Endothelial cell of umbilical vein (primary cell): ENCODE measurements around the gene C19orf73. TPM values are rescaled to one million over a fixed set of nuclear protein-coding genes. Genes with fewer than 3 reads are reported as not detected.

Experiments
- BruUV-seq: library from RNA; stranded (reverse); fragments of 400-500 nt; replicated peaks from 2 replicates; lab custom pipeline; 2021; lab: Mats Ljungman, UMichigan
- CTCF ChIA-PET: fragments of 300-600, 350-600 bp; sonication (Branson Sonifier 250); formaldehyde crosslinking; loops from one replicate; lab custom pipeline; 2021; ENCODE audit warnings: antibody characterized with exemption, inconsistent platforms; lab: Charles Lee
- POLR2A ChIA-PET: fragments of 300-600, 350-600 bp; sonication (Branson Sonifier 250); formaldehyde crosslinking; loops from one replicate; lab custom pipeline; 2021; ENCODE audit warnings: antibody characterized with exemption, inconsistent platforms; lab: Charles Lee
- DNase-seq: peaks from one replicate; pipeline ENCODE4 v3.0.0-alpha.2; 2011; ENCODE audit warnings: low read depth, low spot score
- FAIRE-seq: peaks from 2 replicates; lab custom pipeline; 2011; peaks lifted over from hg19 to GRCh38; lab: Jason Lieb, UNC
- H2AFZ ChIP-seq: 2 replicates; pipeline ENCODE4 v1.6.0; 2012; ENCODE audit warnings: low read depth, low read length, control low read depth, inconsistent platforms
- H3K27ac ChIP-seq: 2 replicates; pipeline ENCODE4 v1.5.1; 2011; ENCODE audit warnings: low read depth, mild to moderate bottlenecking, control low read depth, low read length, moderate library complexity; ENCODE audit not compliant: insufficient read depth
- H3K27me3 ChIP-seq, 2 experiments: 2 replicates each; pipeline versions ENCODE4 v1.6.0 to v1.6.1; 2011; ENCODE audit warnings: low read length in 2 of 2, mixed read lengths in 1 of 2; ENCODE audit not compliant: control insufficient read depth in 2 of 2, insufficient read depth in 2 of 2
- H3K36me3 ChIP-seq, 2 experiments: 2 replicates in 1 of 2; 3 replicates in 1 of 2; pipeline ENCODE4 v1.5.1; 2011; ENCODE audit warnings: low read length in 2 of 2, mild to moderate bottlenecking in 1 of 2, moderate library complexity in 1 of 2; ENCODE audit not compliant: control insufficient read depth in 2 of 2, insufficient read depth in 2 of 2; ENCODE audit errors: extremely low read depth in 1 of 2
- H3K4me1 ChIP-seq: 3 replicates; pipeline ENCODE4 v1.5.1; 2011; ENCODE audit warnings: mild to moderate bottlenecking, low read length; ENCODE audit not compliant: control insufficient read depth, insufficient read depth; ENCODE audit errors: extremely low read depth
- H3K4me2 ChIP-seq: 2 replicates; pipeline ENCODE4 v1.6.1; 2011; ENCODE audit warnings: low read length, control low read depth, mixed read lengths; ENCODE audit not compliant: insufficient read depth
- H3K4me3 ChIP-seq, 3 experiments: fragments of 200-600 bp in 1 of 3; sonication (generic), shearing (Covaris generic) in 1 of 3; replicated peaks in 1 of 3; 2 replicates each; pipeline ENCODE4 v1.5.1; 2011 to 2016; ENCODE audit warnings: control low read depth in 3 of 3, low read length in 3 of 3, mild to moderate bottlenecking in 2 of 3, inconsistent platforms in 1 of 3, low read depth in 1 of 3, moderate library complexity in 1 of 3; ENCODE audit not compliant: insufficient read depth in 1 of 3
- H3K79me2 ChIP-seq: 2 replicates; pipeline ENCODE4 v1.6.0; 2012; ENCODE audit warnings: low read length, inconsistent platforms; ENCODE audit not compliant: control insufficient read depth, insufficient read depth
- H3K9ac ChIP-seq: replicated peaks from 2 replicates; pipeline ENCODE3; 2011; ENCODE audit warnings: low read length, control low read depth; ENCODE audit not compliant: insufficient read depth; ENCODE audit errors: extremely low read depth
- H3K9me1 ChIP-seq: replicated peaks from 3 replicates; pipeline ENCODE4 v1.6.0; 2011; ENCODE audit warnings: mild to moderate bottlenecking, low read length; ENCODE audit not compliant: control insufficient read depth, insufficient read depth; ENCODE audit errors: extremely low read depth
- H3K9me3 ChIP-seq: replicated peaks from 2 replicates; pipeline ENCODE4 v1.5.1; 2012; ENCODE audit warnings: low read length, inconsistent platforms; ENCODE audit not compliant: control insufficient read depth, insufficient read depth
- H4K20me1 ChIP-seq: replicated peaks from 2 replicates; pipeline ENCODE3; 2011; ENCODE audit warnings: mild to moderate bottlenecking, low read length; ENCODE audit not compliant: control insufficient read depth, insufficient read depth; ENCODE audit errors: extremely low read depth
- CTCF ChIP-seq, 2 donors: IDR thresholded peaks; 1 replicate in 1 of 2; 2 replicates in 1 of 2; pipeline ENCODE4 v1.5.1; 2011; ENCODE audit warnings: low read length in 2 of 2, mild to moderate bottlenecking in 2 of 2, moderate library complexity in 2 of 2, control low read depth in 1 of 2, inconsistent platforms in 1 of 2, low read depth in 1 of 2; ENCODE audit not compliant: insufficient read depth in 1 of 2; ENCODE audit errors: extremely low read depth in 1 of 2
- FOS ChIP-seq: IDR thresholded peaks from 2 replicates; pipeline ENCODE4 v1.6.1; 2011; ENCODE audit warnings: mild to moderate bottlenecking, low read length, moderate library complexity, borderline replicate concordance; ENCODE audit not compliant: insufficient read depth
- GATA2 ChIP-seq: IDR thresholded peaks from 2 replicates; pipeline ENCODE4 v1.7.0; 2011; ENCODE audit warnings: low read depth, mild to moderate bottlenecking, moderate library complexity, mixed read lengths, low read length; ENCODE audit not compliant: insufficient read length, insufficient read depth
- POLR2A ChIP-seq: IDR thresholded peaks from 2 replicates; pipeline ENCODE4 v1.6.1; 2012; ENCODE audit warnings: low read depth, mild to moderate bottlenecking, control low read depth, low read length
- POLR2AphosphoS5 ChIP-seq: IDR thresholded peaks from 2 replicates; pipeline ENCODE4 v1.6.1; 2012; ENCODE audit warnings: low read depth, mild to moderate bottlenecking, control low read depth, low read length, moderate library complexity; ENCODE audit not compliant: insufficient read depth
- dilution Hi-C: fragments of 300-500 bp; cut with MboI; formaldehyde crosslinking; loops from one replicate; pipeline ENCODE4 v1.15.0; 2019; ENCODE audit warnings: low sequenced_read_pairs; ENCODE audit not compliant: extremely low pct_ligation_motif_present
- intact Hi-C: fragments of 100-400 bp; cut with micrococcal nuclease; formaldehyde crosslinking; loops from one replicate; pipeline ENCODE4 v1.10.0; 2022
- polyA plus RNA-seq, 4 experiments: library from polyadenylated mRNA; depleted of rRNA in 3 of 4; stranded (reverse) in 3 of 4; unstranded in 1 of 4; fragments of >200 nt; gene quantifications; 2 replicates each; pipeline versions ENCODE4 v1.2.1 to v1.2.3, GENCODE V29; 2011 to 2012; ENCODE audit warnings: missing spikeins in 1 of 4
- total RNA-seq: library from RNA; stranded (reverse); gene quantifications from 2 replicates; pipeline ENCODE4 v1.2.3, GENCODE V29; 2021
- TF ChIP-seq, protein P1 (sequence below): IDR thresholded peaks from 2 replicates; pipeline ENCODE4 v1.6.1; 2011; ENCODE audit not compliant: insufficient read depth, insufficient read length

C19orf73 gene
- total and polyA plus RNA-seq, 2 donors (not counting 3 experiments of a cell fraction or from before 2014, with no cell fraction given), result 1.8 TPM; not detected in 1

DNA sequence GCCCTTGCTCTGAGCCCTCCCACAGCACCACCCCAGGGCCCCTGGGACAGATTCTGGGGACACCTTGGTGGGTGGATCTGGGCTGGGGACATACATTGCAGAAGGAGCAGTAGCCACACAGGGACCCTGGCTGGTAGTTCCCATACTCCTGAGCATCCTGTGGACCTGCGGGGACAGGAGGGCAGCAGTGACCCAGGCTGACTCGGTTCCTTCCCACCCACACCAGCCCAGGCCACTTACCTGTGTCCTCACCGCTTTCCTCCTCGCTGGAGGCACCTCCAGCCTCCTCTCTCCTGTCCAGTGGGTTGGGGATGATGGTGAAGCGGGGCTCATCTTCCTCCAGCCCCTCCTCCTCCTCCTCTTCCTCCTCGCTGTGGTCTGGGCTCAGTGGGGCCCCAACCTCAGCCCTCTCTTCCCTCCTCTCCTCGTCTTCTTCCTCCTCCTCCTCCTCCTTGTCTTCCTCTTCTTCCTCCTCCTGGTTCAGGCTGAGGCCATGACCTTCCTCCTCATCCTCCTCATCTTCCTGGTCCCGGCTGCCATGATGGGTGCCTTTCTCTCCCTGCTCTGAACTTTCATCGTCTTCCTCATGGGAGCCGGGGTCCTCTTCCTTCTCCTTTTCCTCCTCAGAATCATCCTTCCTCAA lies 34.3 kb upstream of the C19orf73 start:
- DNase-seq (no peak), FAIRE-seq (no peak)
- Histone ChIP-seq H3K79me2 (no peaks in the 10 kb centered on the region), H3K36me3 (no peaks in the 10 kb centered on the region), H3K27me3 (peaks cover 0 to 4% of the 10 kb centered on the region in 2 experiments), H3K9ac (no peak overlapping the region), H3K4me1 (peaks cover 23% of the 10 kb centered on the region), H3K4me2 (no peak overlapping the region), H2AFZ (no peak overlapping the region), H3K4me3 (no peak overlapping the region), H3K9me3 (no peaks in the 10 kb centered on the region), H4K20me1 (no peaks in the 10 kb centered on the region), H3K9me1 (no peaks in the 10 kb centered on the region), H3K27ac (no peak overlapping the region)
- TF ChIP-seq CTCF (IDR thresholded peaks at IDR 0.05; ENCODE audit: extremely low read depth in 1 of 2, insufficient read depth in 1 of 2, low read depth in 1 of 2, low read length in 2 of 2) (no peak), FOS (no peak), POLR2A (no peak), POLR2AphosphoS5 (no peak), GATA2 (no peak)
- TF ChIP-seq, protein P1, sequence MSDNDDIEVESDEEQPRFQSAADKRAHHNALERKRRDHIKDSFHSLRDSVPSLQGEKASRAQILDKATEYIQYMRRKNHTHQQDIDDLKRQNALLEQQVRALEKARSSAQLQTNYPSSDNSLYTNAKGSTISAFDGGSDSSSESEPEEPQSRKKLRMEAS, result no peak
- dilution Hi-C loops, result no loop called here
- POLR2A ChIA-PET, result no interaction called here
- BruUV-seq, result no TSS peak
- CTCF ChIA-PET, result interaction anchor here (1.0 kb wide), 1 partner anchor 45 kb away, joined by 3 read pairs; no protein-coding TSS in a partner anchor
- intact Hi-C loops, result loop anchor here (10.0 kb wide), 1 partner anchor 158 kb away; the partner anchor contains the start of genes GYS1 and RUVBL2
